Panc1 (cell line): ENCODE results near the gene CCDC127.

ENCODE experiments used
- CTCF ChIP-seq: fragments of 450-650 bp; IDR thresholded peaks from 2 replicates; pipeline ENCODE4 v1.5.1; 2017; ENCODE audit warnings: mild to moderate bottlenecking
- TCF7L2 ChIP-seq: IDR thresholded peaks from 2 replicates; pipeline ENCODE4 v1.6.1; 2011; ENCODE audit warnings: mild to moderate bottlenecking, low read depth, low read length, inconsistent platforms

DNA sequence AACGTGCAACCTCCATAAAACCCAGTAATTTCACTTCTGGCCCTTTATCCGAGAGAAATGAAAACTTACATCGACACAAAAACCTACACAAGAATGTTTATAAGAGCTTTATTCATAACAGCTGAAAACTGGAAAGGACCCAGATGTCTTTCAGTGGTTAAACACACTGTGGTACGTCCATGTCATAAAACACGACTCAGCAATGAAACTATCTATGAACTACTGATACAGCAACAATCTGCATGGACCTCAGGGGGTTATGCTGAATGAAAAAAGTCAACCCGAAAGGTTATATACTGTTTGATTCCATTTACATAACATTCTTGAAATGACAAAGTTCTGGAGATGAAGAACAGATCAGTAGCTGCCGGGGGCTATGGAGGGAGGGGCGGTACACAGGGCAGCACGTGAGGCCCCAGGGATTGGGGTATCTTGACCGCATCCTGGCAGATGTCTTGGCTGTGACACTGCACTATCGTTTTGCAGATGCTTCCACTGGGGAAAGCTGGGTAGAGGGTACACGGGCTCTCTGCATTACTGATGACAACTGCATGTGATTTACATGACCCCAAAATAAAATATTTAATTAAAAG, 4.1 kb downstream of the CCDC127 start:
- TF ChIP-seq CTCF: no peak
- TF ChIP-seq TCF7L2: no peak
